ENCODE results near the gene SLC1A5. TPM values are rescaled to one million over a fixed set of nuclear protein-coding genes. Genes with fewer than 3 reads are reported as not detected.

Gene SLC1A5
- total and polyA plus RNA-seq, 2 experiments from 2014 or later = 43.0 to 63.6 TPM

- peak; percentile 32 to 80 for DNase-seq (ENCODE audit: low read depth in 1 of 2, low spot score in 1 of 2)
- Histone ChIP-seq H3K4me1 (ENCODE audit: low read depth) (peaks cover 9% of the 10 kb centered on the region), H3K27me3 (no peaks in the 10 kb centered on the region), H3K4me3 (peak overlapping the region; percentile 45), H3K27ac (peak overlapping the region; percentile 51), H3K9me3 (ENCODE audit: low read depth) (no peaks in the 10 kb centered on the region), H3K36me3 (peaks cover 2% of the 10 kb centered on the region)
- TF ChIP-seq CTCF (IDR thresholded peaks at IDR 0.05; ENCODE audit: low read depth, low read length) = no peak
Measured at GRCh38 chr19:46786236-46787039, 2.0 kb downstream of the SLC1A5 start.

DNA sequence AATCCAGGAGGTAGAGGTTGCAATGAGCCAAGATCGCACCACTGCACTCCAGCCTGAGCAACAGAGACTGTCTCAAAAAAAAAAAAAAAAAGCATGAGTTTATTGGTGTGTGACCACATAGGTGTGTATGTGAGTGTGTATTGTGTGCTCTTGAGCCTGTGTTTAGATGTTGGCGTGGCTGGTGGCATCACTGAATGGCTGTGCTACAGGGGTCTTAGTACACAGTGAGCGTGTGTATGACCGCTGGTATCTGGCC, 2.5 kb downstream of the SLC1A5 start:
- Histone ChIP-seq H3K4me1 (ENCODE audit: low read depth) (peaks cover 9% of the 10 kb centered on the region), H3K36me3 (peaks cover 2% of the 10 kb centered on the region), H3K4me3 (peak overlapping the region; percentile 45), H3K9me3 (ENCODE audit: low read depth) (no peaks in the 10 kb centered on the region), H3K27ac (no peak overlapping the region), H3K27me3 (no peaks in the 10 kb centered on the region)
- no peak for DNase-seq (ENCODE audit: low read depth in 1 of 2, low spot score in 1 of 2)
- no peak for TF ChIP-seq CTCF (IDR thresholded peaks at IDR 0.05; ENCODE audit: low read depth, low read length)

- peak overlapping the region; percentile 1 for H3K27ac ChIP-seq
- H3K36me3 ChIP-seq = peaks cover 2% of the 10 kb centered on the region
- peaks cover 9% of the 10 kb centered on the region for H3K4me1 ChIP-seq (ENCODE audit: low read depth)
- no peaks in the 10 kb centered on the region for H3K27me3 ChIP-seq
- H3K4me3 ChIP-seq = peak overlapping the region; percentile 45
- no peaks in the 10 kb centered on the region for H3K9me3 ChIP-seq (ENCODE audit: low read depth)
- TF ChIP-seq CTCF (IDR thresholded peaks at IDR 0.05; ENCODE audit: low read depth, low read length) = no peak
- DNase-seq (ENCODE audit: low read depth in 1 of 2, low spot score in 1 of 2) = peak in 1 of 2 donors; percentile 21
Measured at GRCh38 chr19:46785054-46785979, 3.1 kb downstream of the SLC1A5 start.

DNA sequence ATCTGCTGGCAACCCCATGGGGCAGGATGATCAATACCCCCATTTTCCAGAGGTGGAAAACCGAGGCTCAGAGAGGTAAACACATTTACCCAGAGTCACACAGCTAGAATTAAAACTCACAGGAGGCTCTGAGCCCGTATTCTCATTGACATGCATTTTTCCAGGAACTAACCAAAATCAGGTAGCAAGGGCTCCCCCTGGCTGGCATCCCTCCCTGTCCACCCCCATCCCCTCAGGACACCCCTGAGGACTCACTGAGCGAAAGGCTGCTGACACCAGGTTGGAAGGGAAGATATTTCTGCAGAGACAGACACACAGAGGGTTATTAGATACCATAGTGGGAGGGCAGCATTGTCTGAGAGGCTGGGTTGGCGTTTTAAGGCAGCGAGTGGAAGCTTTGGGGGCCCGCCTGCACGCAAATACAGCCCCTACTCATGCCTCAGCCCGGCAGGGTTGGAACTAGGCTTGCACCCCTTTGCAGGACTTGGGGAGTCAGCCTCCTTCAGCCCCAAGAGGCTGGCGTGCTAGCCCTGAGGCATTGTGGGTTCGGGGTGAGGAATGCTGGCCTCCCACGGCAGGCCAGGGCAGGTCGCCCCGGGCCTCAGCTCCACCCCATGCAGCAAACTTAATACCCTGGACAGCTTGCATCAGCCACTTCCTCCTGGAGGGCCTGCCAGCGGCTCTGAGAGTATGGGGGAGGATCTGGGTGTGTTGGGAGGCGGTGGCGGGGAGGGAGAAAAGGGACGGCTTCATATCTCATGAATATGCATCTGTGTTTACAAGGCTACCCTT, 3.9 kb downstream of the SLC1A5 start:
- H3K27ac ChIP-seq = peak overlapping the region; percentile 1
- H3K36me3 ChIP-seq = peaks cover 2% of the 10 kb centered on the region
- H3K4me3 ChIP-seq = no peak overlapping the region
- DNase-seq (ENCODE audit: low read depth in 1 of 2, low spot score in 1 of 2) = peak; percentile 40 to 95
- peak; percentile 38 for TF ChIP-seq CTCF (IDR thresholded peaks at IDR 0.05; ENCODE audit: low read depth, low read length)
- peaks cover 9% of the 10 kb centered on the region for H3K4me1 ChIP-seq (ENCODE audit: low read depth)
- no peaks in the 10 kb centered on the region for H3K27me3 ChIP-seq
- no peaks in the 10 kb centered on the region for H3K9me3 ChIP-seq (ENCODE audit: low read depth)

- Histone ChIP-seq H3K36me3 (peaks cover 2% of the 10 kb centered on the region), H3K4me1 (ENCODE audit: low read depth) (peaks cover 9% of the 10 kb centered on the region), H3K9me3 (ENCODE audit: low read depth) (no peaks in the 10 kb centered on the region), H3K4me3 (no peak overlapping the region), H3K27me3 (no peaks in the 10 kb centered on the region), H3K27ac (no peak overlapping the region)
- DNase-seq (ENCODE audit: low read depth in 1 of 2, low spot score in 1 of 2) = no peak
- TF ChIP-seq CTCF (IDR thresholded peaks at IDR 0.05; ENCODE audit: low read depth, low read length) = no peak
Measured at GRCh38 chr19:46783670-46784069, 4.7 kb downstream of the SLC1A5 start.

Data from cardiac muscle cell (in vitro differentiated cells and primary cell).